ENCODE results near the gene ADD1.

- TF ChIP-seq CTCF (IDR thresholded peaks at IDR 0.05) (no peak), POLR2A (IDR thresholded peaks at IDR 0.05) (no peak)
Measured at GRCh38 chr4:2830632-2831610, 12.7 kb upstream of the ADD1 start.

Measured in suprapubic skin (tissue), 3 donors.